Stimulated activated CD8-positive, alpha-beta memory T cell treated with anti-CD3 and anti-CD28 coated beads, Interleukin-15, amount 100 ng/mL, for 4 hours (primary cell): Measurements from ENCODE around the gene RGL3.
"Not testable (repeated sequence)": the region's sequence is repeated elsewhere in the genome, so short reads cannot be mapped to it uniquely, and the experiment has no call there.

ENCODE experiments used
- DNase-seq, 2 donors: peaks; one replicate each; pipeline ENCODE4 v3.0.0-alpha.2; 2020; ENCODE audit warnings: low read depth in 2 of 2

The RGL3 gene

DNA sequence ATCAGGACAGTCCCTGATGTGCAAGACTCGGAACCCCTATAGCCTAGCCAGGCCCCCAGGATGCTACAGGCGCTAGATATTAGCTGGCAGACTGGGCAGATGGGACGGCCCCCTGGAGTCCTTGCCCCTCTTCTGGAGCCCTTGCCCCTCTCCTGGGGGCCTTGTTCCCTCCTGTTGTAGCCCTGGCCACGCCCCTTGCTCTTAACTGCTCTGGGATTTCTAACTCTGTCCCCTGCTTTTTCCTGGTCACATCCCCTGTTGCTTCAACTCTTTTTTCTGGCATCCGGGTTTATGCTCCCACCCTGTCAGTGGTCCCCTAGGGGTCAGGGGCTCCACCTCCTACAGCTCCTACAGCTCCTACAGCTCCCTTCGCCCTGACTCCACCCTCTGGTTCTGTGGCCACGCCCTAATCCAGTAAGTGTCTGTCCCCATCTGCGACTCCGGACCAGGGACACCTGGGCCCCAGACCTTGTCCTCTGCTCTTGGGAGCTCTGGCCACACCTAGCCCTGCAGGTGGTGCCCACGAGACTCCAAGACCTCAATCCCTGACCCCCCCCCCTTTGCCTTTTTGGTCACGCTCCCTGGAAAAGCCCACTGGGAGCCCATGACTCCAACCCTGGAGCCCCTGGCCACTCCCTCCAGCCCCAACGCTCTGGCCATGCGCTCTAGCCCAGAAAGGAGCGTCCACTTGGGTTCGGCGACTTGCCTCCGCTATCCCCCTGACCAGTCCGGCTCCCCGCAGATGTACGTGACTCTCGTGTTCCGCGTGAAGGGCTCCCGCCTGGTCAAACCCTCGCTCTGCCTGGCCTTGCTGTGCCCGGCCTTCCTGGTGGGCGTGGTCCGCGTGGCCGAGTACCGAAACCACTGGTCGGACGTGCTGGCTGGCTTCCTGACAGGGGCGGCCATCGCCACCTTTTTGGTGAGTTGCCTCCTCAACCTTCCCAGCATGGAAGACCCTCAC is 57.1 kb downstream of the RGL3 start:
- no peak for DNase-seq

DNA sequence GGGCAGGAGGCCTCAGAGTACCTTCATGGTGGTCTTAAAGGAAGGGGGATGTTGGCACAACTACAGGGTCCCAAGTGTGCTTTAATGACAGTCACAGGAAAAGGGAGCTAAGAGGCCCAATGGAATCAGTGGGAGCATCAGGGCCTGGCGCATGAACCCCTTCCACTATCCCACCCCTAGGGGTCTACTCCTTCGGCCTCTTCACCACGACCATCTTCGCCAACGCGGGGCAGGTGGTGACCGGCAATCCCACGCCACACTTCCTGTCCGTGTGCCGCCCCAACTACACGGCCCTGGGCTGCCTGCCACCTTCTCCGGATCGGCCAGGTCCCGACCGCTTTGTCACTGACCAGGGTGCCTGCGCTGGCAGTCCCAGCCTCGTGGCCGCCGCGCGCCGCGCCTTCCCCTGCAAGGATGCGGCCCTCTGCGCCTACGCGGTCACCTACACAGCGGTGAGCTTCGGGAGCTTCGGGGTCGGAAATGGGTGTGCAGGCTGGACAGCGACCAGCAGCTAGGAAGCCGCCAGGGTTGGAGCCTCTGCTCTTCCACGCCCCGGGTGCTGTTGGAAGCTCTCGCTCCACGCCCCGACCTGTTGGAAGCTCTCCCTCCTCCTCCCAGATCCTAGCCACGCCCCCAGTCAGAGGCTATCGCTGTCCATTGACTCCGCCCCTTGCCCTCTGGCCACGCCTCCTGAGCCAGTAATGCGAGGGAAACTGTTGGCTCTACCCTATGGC is 57.9 kb downstream of the RGL3 start:
- DNase-seq, result no peak

GRCh38 chr19:11359421-11359820 is 59.7 kb downstream of the RGL3 start:
- DNase-seq, result no peak

- DNase-seq, result no peak
Observed at GRCh38 chr19:11356676-11357550, 62.2 kb downstream of the RGL3 start.

- DNase-seq, result no peak
Observed at GRCh38 chr19:11356074-11356397, 63.1 kb downstream of the RGL3 start.

DNA sequence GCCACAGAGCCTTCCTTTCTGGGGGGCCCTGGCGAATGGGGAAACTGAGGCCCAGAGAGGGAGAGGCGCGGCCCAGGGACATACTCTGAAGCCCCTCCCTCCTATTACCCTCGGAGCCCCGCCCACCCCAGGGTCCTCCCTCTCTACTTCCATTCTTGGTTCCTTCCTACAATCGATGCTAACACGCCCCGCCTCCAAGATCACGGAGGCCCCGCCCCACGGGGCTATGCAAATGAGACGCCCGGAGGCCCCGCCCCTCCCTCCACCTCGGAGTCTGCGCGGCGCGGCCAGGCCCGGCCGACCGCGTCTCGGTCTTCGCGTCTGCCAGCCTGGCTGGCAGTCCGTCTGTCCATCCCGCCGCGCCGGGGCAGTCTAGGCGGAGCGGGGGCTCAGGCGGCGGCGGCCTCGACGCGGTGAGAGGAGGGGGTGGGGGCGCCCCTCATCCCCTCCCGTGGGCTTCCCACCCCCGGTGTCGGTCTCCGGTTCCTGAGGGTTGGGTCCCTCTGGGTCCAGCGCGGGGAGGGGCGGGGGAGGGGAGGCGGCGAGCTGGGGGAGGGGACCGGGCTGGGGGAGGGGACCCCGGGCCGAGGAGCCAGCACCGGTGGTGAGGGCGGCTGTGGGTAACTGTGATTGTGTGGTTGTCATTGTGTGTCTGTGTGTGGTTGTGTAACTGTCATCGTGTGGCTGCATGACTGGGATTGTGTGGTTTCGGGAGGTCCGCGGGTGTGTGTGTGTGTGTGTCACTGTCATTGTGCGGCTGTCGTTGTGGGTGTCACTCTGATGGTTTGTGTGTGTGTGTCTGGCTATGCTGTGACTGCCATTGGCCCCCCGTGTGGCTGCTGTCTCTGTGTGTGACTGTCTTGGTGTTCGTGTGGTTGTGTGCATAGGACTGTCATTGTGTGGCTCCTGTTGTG is 63.7 kb downstream of the RGL3 start, which contains the start of gene PLPPR2:
Gene PLPPR2 (plus strand): TSS at position 273 of the 914 bp plus-strand sequence. CDS start 2,242 bp downstream, outside the sequence.
- peak; percentile 53 to 57 for DNase-seq

- DNase-seq, result not testable (repeated sequence)
Observed at GRCh38 chr19:11354102-11354501, 65.0 kb downstream of the RGL3 start.

DNA sequence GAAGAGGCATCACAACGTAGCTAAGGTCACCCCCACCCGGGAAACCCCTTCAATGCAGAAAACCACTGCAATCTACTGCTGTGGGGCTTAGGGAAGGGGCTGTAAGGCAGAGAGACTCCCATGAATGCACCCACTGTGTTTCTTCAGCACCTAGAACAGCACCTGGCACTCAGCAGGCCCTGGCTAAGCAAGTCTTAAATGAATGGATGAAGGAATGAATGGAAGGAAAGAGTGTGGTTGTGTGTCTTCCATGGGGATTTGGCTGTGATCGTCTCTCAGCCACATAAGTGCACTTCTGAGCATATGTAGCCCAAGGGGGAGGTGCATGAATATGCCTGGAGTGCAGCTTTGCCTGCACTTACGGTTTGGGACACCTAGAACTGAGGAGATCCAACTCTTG is 69.9 kb downstream of the RGL3 start:
- DNase-seq, result no peak

- DNase-seq, result no peak
Observed at GRCh38 chr19:11347546-11348039, 71.5 kb downstream of the RGL3 start.

DNA sequence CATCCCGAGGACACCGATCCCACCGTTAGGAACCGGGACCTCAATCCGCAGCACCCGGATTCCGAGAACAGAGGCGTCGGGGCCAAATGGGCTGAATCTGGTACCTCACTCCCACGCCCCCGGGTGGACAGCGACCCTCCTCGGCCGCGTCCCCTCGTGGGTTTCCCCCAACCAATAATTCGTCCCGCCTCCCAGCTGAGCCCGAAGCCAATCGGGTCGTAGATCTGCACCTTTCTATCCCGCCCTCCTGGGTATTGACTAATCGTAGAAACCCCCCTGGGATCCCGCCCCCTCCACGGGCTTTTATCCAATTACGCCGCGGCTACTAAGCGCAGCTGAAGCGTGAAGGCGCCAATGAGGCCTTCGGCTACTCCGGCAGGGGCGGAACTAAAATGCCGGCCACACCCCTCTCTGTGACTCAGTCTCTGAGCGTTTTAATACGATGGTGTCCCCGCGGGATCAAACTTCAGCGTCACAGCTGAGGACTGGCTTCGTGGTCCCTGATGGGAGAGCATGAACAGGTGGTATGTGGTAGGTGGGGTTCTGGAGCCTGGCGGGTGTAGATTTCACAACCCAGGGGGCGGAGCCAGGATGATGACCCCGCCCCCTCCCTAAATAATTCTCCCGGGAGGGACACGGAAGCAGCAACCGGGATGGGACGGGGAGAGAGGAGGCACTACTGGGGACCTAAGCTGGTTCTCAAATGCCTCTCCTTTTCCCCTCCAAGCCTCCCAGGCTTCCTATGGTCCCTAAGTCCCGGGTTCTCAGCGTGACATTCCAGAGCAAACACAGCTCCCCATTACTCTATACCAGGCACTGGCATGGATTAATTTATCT is 72.8 kb downstream of the RGL3 start, which contains the start of the genes CCDC159 and TMEM205:
Gene CCDC159 (plus strand): TSS at position 416 of the 837 bp plus-strand sequence. CDS start 88 bp downstream, at position 504.
Gene TMEM205 (minus strand): TSS at position 165 of the 837 bp plus-strand sequence. CDS start 649 bp downstream, outside the sequence.
- DNase-seq, result peak; percentile 96 to 99

GRCh38 chr19:11345122-11345803 is 73.9 kb downstream of the RGL3 start:
- no peak for DNase-seq
